ENCODE data around the gene ZEB1. TPM values are rescaled to one million over a fixed set of nuclear protein-coding genes. Genes with fewer than 3 reads are reported as not detected.

ZEB1 gene
- total RNA-seq, 2 donors from 2014 or later = 0.84 TPM

- no peak overlapping the region for H3K4me3 ChIP-seq (ENCODE audit: low read length)
- H3K9me3 ChIP-seq (ENCODE audit: control insufficient read depth, low read length) = no peaks in the 10 kb centered on the region
- Mint-ChIP-seq H3K4me1 (no peaks in the 10 kb centered on the region), H3K27ac (no peak overlapping the region), H3K9me3 (peaks cover 2% of the 10 kb centered on the region), H3K27me3 (ENCODE audit: insufficient read depth) (peaks cover 2% of the 10 kb centered on the region), H3K4me3 (no peak overlapping the region), H3K36me3 (ENCODE audit: low read depth) (no peaks in the 10 kb centered on the region)
- H3K4me1 ChIP-seq (ENCODE audit: control insufficient read depth, insufficient read depth, low read length) = no peaks in the 10 kb centered on the region
- no peak overlapping the region for H3K9ac ChIP-seq (ENCODE audit: extremely low read depth, low read length, poor library complexity, severe bottlenecking)
- 88% methylated on average over 1 of the region's 1 CpG; no CpG with 5 or more reads in 1 of the 2 experiments for WGBS, 2 experiments (ENCODE audit: insufficient coverage in 1 of 2, insufficient read length in 1 of 2)
- H3K27ac ChIP-seq (ENCODE audit: low read depth, low read length) = no peak overlapping the region
- TF ChIP-seq, protein P1, sequence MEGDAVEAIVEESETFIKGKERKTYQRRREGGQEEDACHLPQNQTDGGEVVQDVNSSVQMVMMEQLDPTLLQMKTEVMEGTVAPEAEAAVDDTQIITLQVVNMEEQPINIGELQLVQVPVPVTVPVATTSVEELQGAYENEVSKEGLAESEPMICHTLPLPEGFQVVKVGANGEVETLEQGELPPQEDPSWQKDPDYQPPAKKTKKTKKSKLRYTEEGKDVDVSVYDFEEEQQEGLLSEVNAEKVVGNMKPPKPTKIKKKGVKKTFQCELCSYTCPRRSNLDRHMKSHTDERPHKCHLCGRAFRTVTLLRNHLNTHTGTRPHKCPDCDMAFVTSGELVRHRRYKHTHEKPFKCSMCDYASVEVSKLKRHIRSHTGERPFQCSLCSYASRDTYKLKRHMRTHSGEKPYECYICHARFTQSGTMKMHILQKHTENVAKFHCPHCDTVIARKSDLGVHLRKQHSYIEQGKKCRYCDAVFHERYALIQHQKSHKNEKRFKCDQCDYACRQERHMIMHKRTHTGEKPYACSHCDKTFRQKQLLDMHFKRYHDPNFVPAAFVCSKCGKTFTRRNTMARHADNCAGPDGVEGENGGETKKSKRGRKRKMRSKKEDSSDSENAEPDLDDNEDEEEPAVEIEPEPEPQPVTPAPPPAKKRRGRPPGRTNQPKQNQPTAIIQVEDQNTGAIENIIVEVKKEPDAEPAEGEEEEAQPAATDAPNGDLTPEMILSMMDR (conservative IDR thresholded peaks at IDR 0.05) = no peak
- DNase-seq = no peak
- no peaks in the 10 kb centered on the region for H3K36me3 ChIP-seq (ENCODE audit: control insufficient read depth, insufficient read depth, low read length)
- H3K27me3 ChIP-seq (ENCODE audit: control insufficient read depth, insufficient read depth, low read length, poor library complexity, severe bottlenecking) = no peaks in the 10 kb centered on the region
Measured at GRCh38 chr10:31456468-31456867, 137.5 kb downstream of the ZEB1 start.

DNA sequence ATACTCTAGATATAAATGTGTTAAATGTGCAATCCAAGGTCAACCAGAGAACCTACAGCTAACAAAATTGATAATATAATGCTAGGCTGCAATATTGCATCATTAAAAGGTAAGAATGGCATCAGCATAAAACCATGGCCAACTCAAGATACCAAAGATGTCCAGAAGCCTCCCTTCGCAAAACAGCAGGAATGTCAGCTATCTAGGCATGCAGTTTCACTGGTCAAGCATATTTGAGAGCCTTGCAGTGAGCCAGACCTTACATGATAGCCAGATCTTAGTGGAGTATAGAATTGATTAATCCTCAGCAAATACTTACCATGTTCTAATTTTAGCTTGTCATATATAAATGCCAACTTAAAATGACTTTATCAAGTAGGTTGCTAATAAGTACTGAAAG is 138.8 kb downstream of the ZEB1 start:
- no peaks in the 10 kb centered on the region for H3K27me3 ChIP-seq (ENCODE audit: control insufficient read depth, insufficient read depth, low read length, poor library complexity, severe bottlenecking)
- H3K4me3 ChIP-seq (ENCODE audit: low read length) = no peak overlapping the region
- Mint-ChIP-seq H3K27me3 (ENCODE audit: insufficient read depth) (peaks cover 2% of the 10 kb centered on the region), H3K9me3 (peaks cover 2% of the 10 kb centered on the region), H3K4me3 (no peak overlapping the region), H3K4me1 (no peaks in the 10 kb centered on the region), H3K27ac (no peak overlapping the region), H3K36me3 (ENCODE audit: low read depth) (no peaks in the 10 kb centered on the region)
- H3K27ac ChIP-seq (ENCODE audit: low read depth, low read length) = no peak overlapping the region
- no peaks in the 10 kb centered on the region for H3K9me3 ChIP-seq (ENCODE audit: control insufficient read depth, low read length)
- no peaks in the 10 kb centered on the region for H3K36me3 ChIP-seq (ENCODE audit: control insufficient read depth, insufficient read depth, low read length)
- H3K9ac ChIP-seq (ENCODE audit: extremely low read depth, low read length, poor library complexity, severe bottlenecking) = no peak overlapping the region
- DNase-seq = no peak
- 94 to 100% methylated on average over 1 of the region's 1 CpG for WGBS, 2 experiments (ENCODE audit: insufficient coverage in 1 of 2, insufficient read length in 1 of 2)
- TF ChIP-seq, protein P1 (conservative IDR thresholded peaks at IDR 0.05) = no peak
- no peaks in the 10 kb centered on the region for H3K4me1 ChIP-seq (ENCODE audit: control insufficient read depth, insufficient read depth, low read length)

- Mint-ChIP-seq H3K4me3 (no peak overlapping the region), H3K27ac (no peak overlapping the region)
- TF ChIP-seq, protein P1 (conservative IDR thresholded peaks at IDR 0.05) = no peak
Measured at GRCh38 chr10:31458974-31459373, 140.0 kb downstream of the ZEB1 start.

More at GRCh38 chr10:31458974-31459373, 140.0 kb downstream of the ZEB1 start:
- Histone ChIP-seq H3K9me3 (ENCODE audit: control insufficient read depth, low read length) (peaks cover under 1% of the 10 kb centered on the region), H3K4me1 (ENCODE audit: control insufficient read depth, insufficient read depth, low read length) (no peaks in the 10 kb centered on the region), H3K27me3 (ENCODE audit: control insufficient read depth, insufficient read depth, low read length, poor library complexity, severe bottlenecking) (no peaks in the 10 kb centered on the region), H3K36me3 (ENCODE audit: control insufficient read depth, insufficient read depth, low read length) (no peaks in the 10 kb centered on the region), H3K4me3 (ENCODE audit: low read length) (no peak overlapping the region), H3K27ac (ENCODE audit: low read depth, low read length) (no peak overlapping the region), H3K9ac (ENCODE audit: extremely low read depth, low read length, poor library complexity, severe bottlenecking) (no peak overlapping the region)
- no peak for DNase-seq
- Mint-ChIP-seq H3K4me1 (no peaks in the 10 kb centered on the region), H3K36me3 (ENCODE audit: low read depth) (no peaks in the 10 kb centered on the region), H3K27me3 (ENCODE audit: insufficient read depth) (peaks cover 2% of the 10 kb centered on the region), H3K9me3 (peaks cover 2% of the 10 kb centered on the region)

Measured in endodermal cell (in vitro differentiated cells).